IMR-90 (cell line): ENCODE results near the gene TCEAL3.
"Not testable (repeated sequence)": the region's sequence is repeated elsewhere in the genome, so short reads cannot be mapped to it uniquely, and the experiment has no call there.

Experiments used
- CEBPB ChIP-seq: IDR thresholded peaks from 2 replicates; pipeline ENCODE4 v1.6.1; 2012; ENCODE audit warnings: low read depth, low read length, improper control_type of control experiment
- CHD1 ChIP-seq: IDR thresholded peaks from 2 replicates; pipeline ENCODE4 v1.6.1; 2012; ENCODE audit warnings: low read depth, low read length, improper control_type of control experiment
- MAFK ChIP-seq: IDR thresholded peaks from 2 replicates; pipeline ENCODE4 v1.6.1; 2012; ENCODE audit warnings: low read depth, low read length, improper control_type of control experiment
- MAZ ChIP-seq: IDR thresholded peaks from 2 replicates; pipeline ENCODE4 v1.6.1; 2012; ENCODE audit warnings: low read depth, mild to moderate bottlenecking, low read length, improper control_type of control experiment, moderate library complexity, borderline replicate concordance
- POLR2A ChIP-seq: IDR thresholded peaks from 2 replicates; pipeline ENCODE4 v1.6.1; 2012; ENCODE audit warnings: mild to moderate bottlenecking, low read depth, low read length
- RAD21 ChIP-seq: IDR thresholded peaks from 2 replicates; pipeline ENCODE4 v1.6.1; 2012; ENCODE audit warnings: low read length, improper control_type of control experiment
- RCOR1 ChIP-seq: IDR thresholded peaks from 2 replicates; pipeline ENCODE4 v1.6.1; 2012; ENCODE audit warnings: mild to moderate bottlenecking, low read length, improper control_type of control experiment; ENCODE audit not compliant: insufficient replicate concordance
- RFX5 ChIP-seq: IDR thresholded peaks from 2 replicates; pipeline ENCODE4 v1.8.0; 2012; ENCODE audit warnings: low read depth, mild to moderate bottlenecking, low read length, moderate library complexity
- TF ChIP-seq, protein P1 (sequence below): conservative IDR thresholded peaks from 2 replicates; pipeline ENCODE4 v1.5.1; 2012; ENCODE audit warnings: mild to moderate bottlenecking, low read depth, low read length, improper control_type of control experiment

- not testable (repeated sequence) for TF ChIP-seq POLR2A, MAFK, RCOR1, RFX5, MAZ, CHD1, RAD21, CEBPB
- TF ChIP-seq, protein P1, sequence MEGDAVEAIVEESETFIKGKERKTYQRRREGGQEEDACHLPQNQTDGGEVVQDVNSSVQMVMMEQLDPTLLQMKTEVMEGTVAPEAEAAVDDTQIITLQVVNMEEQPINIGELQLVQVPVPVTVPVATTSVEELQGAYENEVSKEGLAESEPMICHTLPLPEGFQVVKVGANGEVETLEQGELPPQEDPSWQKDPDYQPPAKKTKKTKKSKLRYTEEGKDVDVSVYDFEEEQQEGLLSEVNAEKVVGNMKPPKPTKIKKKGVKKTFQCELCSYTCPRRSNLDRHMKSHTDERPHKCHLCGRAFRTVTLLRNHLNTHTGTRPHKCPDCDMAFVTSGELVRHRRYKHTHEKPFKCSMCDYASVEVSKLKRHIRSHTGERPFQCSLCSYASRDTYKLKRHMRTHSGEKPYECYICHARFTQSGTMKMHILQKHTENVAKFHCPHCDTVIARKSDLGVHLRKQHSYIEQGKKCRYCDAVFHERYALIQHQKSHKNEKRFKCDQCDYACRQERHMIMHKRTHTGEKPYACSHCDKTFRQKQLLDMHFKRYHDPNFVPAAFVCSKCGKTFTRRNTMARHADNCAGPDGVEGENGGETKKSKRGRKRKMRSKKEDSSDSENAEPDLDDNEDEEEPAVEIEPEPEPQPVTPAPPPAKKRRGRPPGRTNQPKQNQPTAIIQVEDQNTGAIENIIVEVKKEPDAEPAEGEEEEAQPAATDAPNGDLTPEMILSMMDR, result not testable (repeated sequence)
Measured at GRCh38 chrX:103659460-103659859, 51.7 kb downstream of the TCEAL3 start.
